ENCODE results near the gene BMP4.

The BMP4 gene

GRCh38 chr14:53942970-53943750 lies 13.5 kb downstream of the BMP4 start:
- H3K9me3 ChIP-seq (ENCODE audit: control insufficient read depth, low read length) = no peaks in the 10 kb centered on the region
- H3K27me3 ChIP-seq (ENCODE audit: control insufficient read depth, insufficient read depth, low read length) = no peaks in the 10 kb centered on the region
- no peak overlapping the region for H3K27ac ChIP-seq
- no peak overlapping the region for H3K4me3 ChIP-seq (ENCODE audit: low read depth, low read length)
- TF ChIP-seq CTCF (IDR thresholded peaks at IDR 0.05) = no peak
- H3K79me2 ChIP-seq = no peaks in the 10 kb centered on the region
- H3K9ac ChIP-seq = no peak overlapping the region
- H2AFZ ChIP-seq = no peak overlapping the region
- H3K36me3 ChIP-seq (ENCODE audit: control insufficient read depth, insufficient read depth, low read length) = no peaks in the 10 kb centered on the region
- H3K4me1 ChIP-seq = no peaks in the 10 kb centered on the region
- no peak overlapping the region for H3K4me2 ChIP-seq (ENCODE audit: low read length)

- Histone ChIP-seq H3K27ac (no peak overlapping the region), H2AFZ (no peak overlapping the region), H3K4me1 (no peaks in the 10 kb centered on the region), H3K27me3 (ENCODE audit: control insufficient read depth, insufficient read depth, low read length) (no peaks in the 10 kb centered on the region), H3K9ac (no peak overlapping the region), H3K79me2 (no peaks in the 10 kb centered on the region), H3K9me3 (ENCODE audit: control insufficient read depth, low read length) (no peaks in the 10 kb centered on the region), H3K4me2 (ENCODE audit: low read length) (no peak overlapping the region), H3K4me3 (ENCODE audit: low read depth, low read length) (no peak overlapping the region), H3K36me3 (ENCODE audit: control insufficient read depth, insufficient read depth, low read length) (no peaks in the 10 kb centered on the region)
- no peak for TF ChIP-seq CTCF (IDR thresholded peaks at IDR 0.05)
These were observed 18.3 kb downstream of the BMP4 start for GRCh38 chr14:53938136-53938837.

GRCh38 chr14:53934778-53935414 lies 21.7 kb downstream of the BMP4 start:
- no peaks in the 10 kb centered on the region for H3K79me2 ChIP-seq

GRCh38 chr14:53932966-53933365 lies 23.7 kb downstream of the BMP4 start:
- no peaks in the 10 kb centered on the region for H3K36me3 ChIP-seq (ENCODE audit: control insufficient read depth, insufficient read depth, low read length)
- H2AFZ ChIP-seq = no peak overlapping the region
- TF ChIP-seq CTCF (IDR thresholded peaks at IDR 0.05) = no peak
- H3K4me1 ChIP-seq = no peaks in the 10 kb centered on the region
- H3K4me3 ChIP-seq (ENCODE audit: low read depth, low read length) = no peak overlapping the region
- H3K4me2 ChIP-seq (ENCODE audit: low read length) = no peak overlapping the region
- H3K79me2 ChIP-seq = no peaks in the 10 kb centered on the region
- H3K27ac ChIP-seq = no peak overlapping the region
- no peaks in the 10 kb centered on the region for H3K9me3 ChIP-seq (ENCODE audit: control insufficient read depth, low read length)
- no peaks in the 10 kb centered on the region for H3K27me3 ChIP-seq (ENCODE audit: control insufficient read depth, insufficient read depth, low read length)
- H3K9ac ChIP-seq = no peak overlapping the region

More at GRCh38 chr14:53934778-53935414, 21.7 kb downstream of the BMP4 start:
- no peak overlapping the region for H3K27ac ChIP-seq
- no peak overlapping the region for H3K4me2 ChIP-seq (ENCODE audit: low read length)
- no peaks in the 10 kb centered on the region for H3K4me1 ChIP-seq
- no peaks in the 10 kb centered on the region for H3K36me3 ChIP-seq (ENCODE audit: control insufficient read depth, insufficient read depth, low read length)
- H3K4me3 ChIP-seq (ENCODE audit: low read depth, low read length) = no peak overlapping the region
- no peaks in the 10 kb centered on the region for H3K9me3 ChIP-seq (ENCODE audit: control insufficient read depth, low read length)
- no peak overlapping the region for H2AFZ ChIP-seq
- no peak overlapping the region for H3K9ac ChIP-seq
- no peak for TF ChIP-seq CTCF (IDR thresholded peaks at IDR 0.05)
- H3K27me3 ChIP-seq (ENCODE audit: control insufficient read depth, insufficient read depth, low read length) = no peaks in the 10 kb centered on the region

All from parathyroid adenoma (tissue), 2 donors.